HUES64 (cell line): Measurements from ENCODE around the gene FFAR3.

ENCODE experiments used
- H3K27ac ChIP-seq: 2 replicates; pipeline ENCODE4 v1.7.0; 2013; ENCODE audit warnings: low read depth, low read length, inconsistent platforms
- H3K27me3 ChIP-seq: 2 replicates; pipeline ENCODE4 v1.6.1; 2013; ENCODE audit warnings: mild to moderate bottlenecking, low read length; ENCODE audit not compliant: insufficient read depth
- H3K36me3 ChIP-seq: 2 replicates; pipeline ENCODE4 v1.6.1; 2013; ENCODE audit warnings: mild to moderate bottlenecking, low read length; ENCODE audit not compliant: insufficient read depth
- H3K4me1 ChIP-seq: 2 replicates; pipeline ENCODE4 v1.6.1; 2013; ENCODE audit warnings: mild to moderate bottlenecking, low read length, moderate library complexity; ENCODE audit not compliant: insufficient read depth
- H3K4me3 ChIP-seq: 2 replicates; pipeline ENCODE4 v1.5.1; 2013; ENCODE audit warnings: mild to moderate bottlenecking, low read length, moderate library complexity
- H3K9ac ChIP-seq: 2 replicates; pipeline ENCODE4 v1.6.1; 2013; ENCODE audit warnings: mild to moderate bottlenecking, low read depth, low read length
- H3K9me3 ChIP-seq: 2 replicates; pipeline ENCODE4 v1.6.1; 2013; ENCODE audit warnings: low read depth, low read length; ENCODE audit not compliant: insufficient read depth
- WGBS: fragments of 150-250, 120-280 bp; methylation state at CpG from one replicate; pipeline ENCODE4 v1.1.7; 2013; ENCODE audit warnings: missing lambda C conversion rate; 5-methylcytosine and 5-hydroxymethylcytosine counted together

FFAR3 gene

DNA sequence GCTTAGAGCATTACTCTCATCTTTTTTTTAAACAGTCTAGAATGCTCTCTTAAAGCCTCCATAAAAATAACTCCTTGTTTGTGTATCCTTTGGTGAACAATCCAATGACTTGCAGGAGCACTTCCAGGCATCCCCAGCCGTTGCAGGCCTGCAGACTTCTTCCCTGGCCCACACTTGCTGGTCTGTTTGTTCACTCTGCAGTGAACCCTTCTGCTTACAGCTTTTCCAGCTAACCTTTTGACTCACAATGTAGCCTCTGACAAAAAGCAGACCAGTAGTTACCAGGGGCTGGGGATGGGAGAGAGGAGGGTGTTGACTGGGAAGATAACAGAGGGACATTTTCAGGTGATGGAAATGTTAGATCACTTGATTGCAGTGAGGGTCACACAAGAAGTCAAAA lies 21.7 kb downstream of the FFAR3 start:
- Histone ChIP-seq H3K9ac (no peak overlapping the region), H3K27me3 (no peaks in the 10 kb centered on the region), H3K27ac (no peak overlapping the region), H3K4me1 (no peaks in the 10 kb centered on the region), H3K9me3 (peaks cover 15% of the 10 kb centered on the region), H3K4me3 (no peak overlapping the region), H3K36me3 (no peaks in the 10 kb centered on the region)
- WGBS, result 87% methylated on average over 1 of the region's 1 CpG

GRCh38 chr19:35380450-35381124 lies 22.3 kb downstream of the FFAR3 start:
- Histone ChIP-seq H3K4me1 (no peaks in the 10 kb centered on the region), H3K9ac (no peak overlapping the region), H3K36me3 (no peaks in the 10 kb centered on the region), H3K9me3 (peaks cover 21% of the 10 kb centered on the region), H3K27me3 (no peaks in the 10 kb centered on the region), H3K4me3 (no peak overlapping the region), H3K27ac (no peak overlapping the region)
- WGBS, result 85% methylated on average over 9 of the region's 9 CpGs

- WGBS, result 82% methylated on average over 3 of the region's 3 CpGs
- Histone ChIP-seq H3K9me3 (peaks cover 26% of the 10 kb centered on the region), H3K4me3 (no peak overlapping the region), H3K9ac (no peak overlapping the region), H3K27me3 (no peaks in the 10 kb centered on the region), H3K36me3 (no peaks in the 10 kb centered on the region), H3K4me1 (no peaks in the 10 kb centered on the region), H3K27ac (no peak overlapping the region)
Measured at GRCh38 chr19:35381318-35381717, 23.1 kb downstream of the FFAR3 start.

DNA sequence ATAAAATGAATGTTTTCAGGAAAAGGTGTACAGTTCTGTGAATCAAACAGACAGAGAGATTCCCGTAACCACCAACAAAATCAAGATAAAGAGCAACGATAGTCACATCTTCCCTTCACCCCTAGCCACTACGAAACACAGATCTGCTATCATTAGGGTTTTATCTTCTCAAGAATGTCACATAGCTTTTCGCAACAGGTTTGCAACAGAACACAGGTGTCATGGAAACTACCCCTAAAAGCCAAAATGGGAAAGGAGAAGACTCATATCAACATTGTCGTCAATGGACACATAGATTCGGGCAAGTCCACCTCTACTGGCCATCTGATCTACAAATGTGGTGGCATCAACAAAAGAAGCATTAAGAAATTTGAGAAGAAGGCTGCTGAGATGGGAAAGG lies 23.7 kb downstream of the FFAR3 start:
- H3K36me3 ChIP-seq, result no peaks in the 10 kb centered on the region
- H3K27ac ChIP-seq, result no peak overlapping the region
- no peaks in the 10 kb centered on the region for H3K4me1 ChIP-seq
- no peak overlapping the region for H3K4me3 ChIP-seq
- H3K27me3 ChIP-seq, result no peaks in the 10 kb centered on the region
- H3K9me3 ChIP-seq, result peaks cover 32% of the 10 kb centered on the region
- 95% methylated on average over 6 of the region's 6 CpGs for WGBS
- no peak overlapping the region for H3K9ac ChIP-seq

DNA sequence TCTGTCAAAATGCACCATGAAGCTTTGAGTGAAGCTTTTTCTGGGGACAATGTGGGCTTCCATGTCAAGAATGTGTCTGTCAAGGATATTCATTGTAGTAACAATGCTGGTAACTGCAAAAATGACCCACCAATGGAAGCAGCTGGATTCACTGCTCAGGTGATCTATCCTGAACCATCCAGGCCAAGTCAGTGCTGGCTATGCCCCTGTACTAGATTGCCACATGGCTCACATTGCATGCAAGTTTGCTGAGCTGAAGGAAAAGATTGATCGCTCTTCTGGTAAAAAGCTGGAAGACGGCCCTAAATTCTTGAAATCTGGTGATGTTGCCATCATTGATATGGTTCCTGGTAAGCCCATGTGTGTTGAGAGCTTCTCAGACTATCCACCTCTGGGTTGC lies 25.3 kb downstream of the FFAR3 start:
- Histone ChIP-seq H3K36me3 (no peaks in the 10 kb centered on the region), H3K4me1 (no peaks in the 10 kb centered on the region), H3K9me3 (peaks cover 39% of the 10 kb centered on the region), H3K4me3 (no peak overlapping the region), H3K27me3 (no peaks in the 10 kb centered on the region), H3K27ac (no peak overlapping the region), H3K9ac (no peak overlapping the region)
- 94% methylated on average over 2 of the region's 2 CpGs for WGBS

DNA sequence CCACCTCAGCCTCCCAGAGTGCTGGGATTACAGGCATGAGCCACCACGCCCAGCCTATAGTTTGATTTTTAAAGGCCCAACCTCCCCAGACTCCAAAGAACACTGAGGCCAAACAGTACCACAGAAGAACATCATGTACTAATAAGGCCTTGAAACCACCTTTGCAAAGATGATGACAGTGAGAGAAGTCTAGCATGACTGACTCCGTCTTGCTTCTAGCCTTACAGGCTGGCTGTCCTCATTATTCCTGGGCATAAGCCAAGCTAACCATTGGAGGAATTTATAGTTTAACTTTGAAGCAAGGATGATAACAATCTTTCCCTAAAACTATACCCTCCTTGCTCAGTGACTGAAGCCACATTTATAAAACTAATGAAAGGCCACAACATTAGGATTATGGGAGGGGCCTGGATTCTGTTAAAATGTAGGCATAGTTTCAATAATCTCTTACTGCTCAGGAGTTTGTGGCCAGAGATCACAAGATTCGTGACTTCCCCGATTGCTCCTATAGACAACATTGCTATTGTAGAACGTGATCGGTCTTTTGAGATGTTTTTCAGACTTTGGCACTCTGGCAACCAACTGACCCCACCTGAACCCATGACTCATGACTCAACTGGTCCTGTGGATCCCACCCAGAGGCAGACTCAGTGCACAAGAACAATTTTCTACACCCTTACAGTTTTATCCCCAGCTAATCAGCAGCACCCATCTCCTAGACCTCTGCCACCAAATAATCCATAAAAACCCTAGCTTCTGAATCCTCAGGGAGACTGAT lies 30.2 kb downstream of the FFAR3 start:
- Histone ChIP-seq H3K9me3 (peaks cover 35% of the 10 kb centered on the region), H3K36me3 (no peaks in the 10 kb centered on the region), H3K4me1 (no peaks in the 10 kb centered on the region), H3K9ac (no peak overlapping the region), H3K4me3 (no peak overlapping the region), H3K27me3 (no peaks in the 10 kb centered on the region), H3K27ac (no peak overlapping the region)
- WGBS, result 97% methylated on average over 6 of the region's 6 CpGs

GRCh38 chr19:35389192-35389861 lies 31.1 kb downstream of the FFAR3 start:
- no peak overlapping the region for H3K27ac ChIP-seq
- H3K9me3 ChIP-seq, result peaks cover 29% of the 10 kb centered on the region
- H3K4me1 ChIP-seq, result no peaks in the 10 kb centered on the region
- H3K27me3 ChIP-seq, result no peaks in the 10 kb centered on the region
- no peak overlapping the region for H3K4me3 ChIP-seq
- 92% methylated on average over 6 of the region's 6 CpGs for WGBS
- no peaks in the 10 kb centered on the region for H3K36me3 ChIP-seq
- no peak overlapping the region for H3K9ac ChIP-seq

DNA sequence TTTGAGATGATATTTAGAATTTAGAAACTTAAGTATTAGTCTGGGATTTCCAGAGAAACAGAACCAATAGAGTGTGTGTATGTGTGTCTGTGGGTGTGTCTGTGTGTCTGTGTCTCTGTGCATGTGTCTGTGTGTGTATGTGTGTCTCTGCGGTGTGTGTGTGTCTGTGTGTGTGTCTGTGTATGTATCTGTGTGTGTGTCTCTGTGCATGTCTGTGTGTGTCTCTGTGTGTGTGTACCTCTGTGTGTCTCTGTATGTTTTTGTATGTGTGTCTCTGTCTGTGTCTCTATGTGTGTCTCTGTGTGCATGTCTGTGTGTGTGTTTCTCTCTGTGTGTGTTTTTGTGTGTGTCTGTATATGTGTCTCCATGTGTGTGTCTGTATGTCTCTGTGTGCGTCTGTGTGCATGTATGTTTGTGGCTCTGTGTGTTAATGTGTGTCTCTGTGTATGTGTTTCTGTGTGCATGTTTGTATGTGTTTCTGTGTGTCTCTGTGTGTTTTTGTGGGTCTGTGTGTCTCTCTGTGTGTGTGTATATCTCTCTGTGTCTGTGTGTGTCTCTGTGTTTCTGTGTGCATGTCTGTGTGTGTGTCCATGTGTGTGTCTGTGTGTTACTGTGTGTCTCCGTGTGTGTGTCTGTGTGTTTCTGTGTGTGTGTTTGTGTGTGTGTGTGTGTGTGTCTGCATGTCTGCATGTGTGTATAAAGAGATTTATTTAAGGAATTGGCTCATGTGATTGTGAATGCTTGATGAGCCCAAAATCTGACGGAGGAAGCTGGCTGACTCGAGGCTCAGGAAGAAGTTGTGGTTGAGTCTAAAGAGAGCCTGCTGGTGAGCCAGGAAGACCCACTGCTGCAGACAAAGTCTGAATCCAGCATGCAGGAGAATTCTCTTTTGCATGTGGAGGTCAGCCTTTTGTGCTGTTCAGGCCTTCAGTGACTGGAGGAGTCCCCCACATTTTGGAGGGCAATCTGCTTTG lies 34.8 kb downstream of the FFAR3 start:
- H3K36me3 ChIP-seq, result no peaks in the 10 kb centered on the region
- H3K27ac ChIP-seq, result no peak overlapping the region
- H3K27me3 ChIP-seq, result no peaks in the 10 kb centered on the region
- 91% methylated on average over 5 of the region's 5 CpGs for WGBS
- no peak overlapping the region for H3K4me3 ChIP-seq
- no peaks in the 10 kb centered on the region for H3K4me1 ChIP-seq
- no peak overlapping the region for H3K9ac ChIP-seq
- no peaks in the 10 kb centered on the region; the same call in 1 of the 2 replicates for H3K9me3 ChIP-seq

- Histone ChIP-seq H3K27ac (no peak overlapping the region), H3K9me3 (no peaks in the 10 kb centered on the region), H3K4me1 (no peaks in the 10 kb centered on the region), H3K4me3 (no peak overlapping the region), H3K27me3 (no peaks in the 10 kb centered on the region), H3K9ac (no peak overlapping the region), H3K36me3 (no peaks in the 10 kb centered on the region)
- 61% methylated on average over 17 of the region's 19 CpGs for WGBS
Measured at GRCh38 chr19:35395382-35396199, 37.3 kb downstream of the FFAR3 start.

DNA sequence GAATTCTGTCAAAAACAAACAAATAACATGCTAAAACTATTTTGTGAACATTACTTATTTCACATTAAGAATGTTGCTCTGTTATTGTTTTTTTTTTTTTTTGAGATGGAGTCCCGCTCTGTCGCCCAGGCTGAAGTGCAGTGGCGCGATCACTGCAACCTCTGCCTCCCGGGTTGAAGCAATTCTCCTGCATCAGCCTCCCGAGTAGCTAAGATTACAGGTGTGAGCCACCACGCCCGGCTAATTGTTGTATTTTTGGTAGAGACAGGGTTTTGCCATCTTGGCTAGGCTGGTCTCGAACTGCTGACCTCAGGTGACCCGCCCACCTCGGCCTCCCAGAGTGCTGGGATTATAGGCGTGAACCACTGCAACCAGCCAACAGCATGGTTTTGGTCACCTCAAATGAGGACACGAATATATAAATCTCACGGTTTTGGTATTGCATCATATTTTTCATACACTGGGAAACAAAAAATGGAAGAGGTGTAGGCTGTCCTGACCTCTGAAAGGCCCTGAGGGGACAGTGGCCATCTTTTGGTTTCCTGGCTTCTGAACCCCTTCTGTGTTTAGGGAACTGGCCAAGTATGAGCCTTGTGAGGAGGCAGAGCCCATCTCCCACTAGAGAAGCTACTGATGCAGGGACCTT lies 38.1 kb downstream of the FFAR3 start:
- Histone ChIP-seq H3K4me3 (no peak overlapping the region), H3K27me3 (no peaks in the 10 kb centered on the region), H3K4me1 (no peaks in the 10 kb centered on the region), H3K9me3 (no peaks in the 10 kb centered on the region), H3K27ac (no peak overlapping the region), H3K9ac (no peak overlapping the region), H3K36me3 (no peaks in the 10 kb centered on the region)
- 93% methylated on average over 14 of the region's 14 CpGs for WGBS
